GM12873 (cell line): ENCODE results near the gene DGKD.

Experiments
- TF ChIP-seq, protein P1 (sequence below): IDR thresholded peaks from 2 replicates; pipeline ENCODE4 v1.5.1; 2012; ENCODE audit warnings: low read depth, mild to moderate bottlenecking, moderate library complexity, low read length, control low read depth; ENCODE audit not compliant: insufficient read depth; ENCODE audit errors: missing control alignments

The DGKD gene

DNA sequence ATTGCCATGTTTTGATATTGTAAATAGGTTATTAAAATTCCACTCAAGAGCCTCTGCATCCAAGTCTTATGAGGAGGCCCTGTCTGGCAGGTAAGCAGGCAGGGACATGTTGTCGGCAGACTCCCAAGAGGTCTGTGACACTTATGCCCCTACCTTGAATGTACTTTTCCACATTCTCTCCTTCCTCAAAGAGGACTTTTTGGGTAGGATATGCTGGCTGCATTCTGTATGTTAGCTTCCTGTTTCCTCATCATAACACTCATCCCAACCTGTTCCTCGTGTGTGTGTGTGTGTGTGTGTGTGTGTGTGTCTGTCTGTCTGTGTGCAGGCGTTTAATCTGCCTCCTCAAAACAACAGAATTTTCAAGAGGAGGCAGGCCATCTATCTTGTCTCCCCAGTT is 137.0 kb downstream of the DGKD start:
- TF ChIP-seq, protein P1, sequence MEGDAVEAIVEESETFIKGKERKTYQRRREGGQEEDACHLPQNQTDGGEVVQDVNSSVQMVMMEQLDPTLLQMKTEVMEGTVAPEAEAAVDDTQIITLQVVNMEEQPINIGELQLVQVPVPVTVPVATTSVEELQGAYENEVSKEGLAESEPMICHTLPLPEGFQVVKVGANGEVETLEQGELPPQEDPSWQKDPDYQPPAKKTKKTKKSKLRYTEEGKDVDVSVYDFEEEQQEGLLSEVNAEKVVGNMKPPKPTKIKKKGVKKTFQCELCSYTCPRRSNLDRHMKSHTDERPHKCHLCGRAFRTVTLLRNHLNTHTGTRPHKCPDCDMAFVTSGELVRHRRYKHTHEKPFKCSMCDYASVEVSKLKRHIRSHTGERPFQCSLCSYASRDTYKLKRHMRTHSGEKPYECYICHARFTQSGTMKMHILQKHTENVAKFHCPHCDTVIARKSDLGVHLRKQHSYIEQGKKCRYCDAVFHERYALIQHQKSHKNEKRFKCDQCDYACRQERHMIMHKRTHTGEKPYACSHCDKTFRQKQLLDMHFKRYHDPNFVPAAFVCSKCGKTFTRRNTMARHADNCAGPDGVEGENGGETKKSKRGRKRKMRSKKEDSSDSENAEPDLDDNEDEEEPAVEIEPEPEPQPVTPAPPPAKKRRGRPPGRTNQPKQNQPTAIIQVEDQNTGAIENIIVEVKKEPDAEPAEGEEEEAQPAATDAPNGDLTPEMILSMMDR, result no peak

DNA sequence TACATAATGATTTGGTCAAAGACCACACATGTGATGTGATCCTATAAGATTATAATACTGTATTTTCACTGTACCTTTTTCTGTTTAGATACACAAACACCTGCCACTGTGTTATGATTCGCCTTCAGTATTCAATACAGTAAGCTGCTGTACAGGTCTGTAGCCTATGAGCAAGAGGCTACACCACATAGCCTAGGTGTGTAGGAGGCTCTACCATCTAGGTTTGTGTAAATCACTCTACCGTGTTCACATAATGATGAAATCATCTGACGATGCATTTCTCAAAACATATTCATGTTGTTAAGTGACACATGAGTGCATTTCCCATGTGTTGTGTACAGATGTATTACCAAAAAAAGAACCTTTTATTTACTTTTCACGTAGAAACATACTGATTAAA is 137.8 kb downstream of the DGKD start:
- TF ChIP-seq, protein P1, result no peak

DNA sequence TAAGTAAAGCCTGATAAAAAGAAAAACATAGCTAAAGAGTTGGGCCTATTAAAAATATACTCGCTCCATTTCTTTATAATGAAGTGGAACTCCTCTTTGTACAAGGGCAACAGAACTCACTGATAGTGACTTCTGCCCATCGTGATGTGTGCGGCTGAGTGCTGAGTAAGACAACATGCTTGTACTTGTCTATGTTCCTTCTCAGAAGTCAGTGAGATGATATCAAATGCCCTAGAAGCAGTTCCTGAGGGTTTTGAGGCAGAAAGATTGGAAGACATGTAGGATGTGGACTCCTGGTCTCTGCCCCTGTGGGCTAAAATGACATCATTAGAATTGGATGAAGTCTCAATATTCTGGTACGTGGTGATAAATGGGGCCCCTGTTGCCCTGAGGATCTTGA is 138.5 kb downstream of the DGKD start:
- TF ChIP-seq, protein P1, result no peak

DNA sequence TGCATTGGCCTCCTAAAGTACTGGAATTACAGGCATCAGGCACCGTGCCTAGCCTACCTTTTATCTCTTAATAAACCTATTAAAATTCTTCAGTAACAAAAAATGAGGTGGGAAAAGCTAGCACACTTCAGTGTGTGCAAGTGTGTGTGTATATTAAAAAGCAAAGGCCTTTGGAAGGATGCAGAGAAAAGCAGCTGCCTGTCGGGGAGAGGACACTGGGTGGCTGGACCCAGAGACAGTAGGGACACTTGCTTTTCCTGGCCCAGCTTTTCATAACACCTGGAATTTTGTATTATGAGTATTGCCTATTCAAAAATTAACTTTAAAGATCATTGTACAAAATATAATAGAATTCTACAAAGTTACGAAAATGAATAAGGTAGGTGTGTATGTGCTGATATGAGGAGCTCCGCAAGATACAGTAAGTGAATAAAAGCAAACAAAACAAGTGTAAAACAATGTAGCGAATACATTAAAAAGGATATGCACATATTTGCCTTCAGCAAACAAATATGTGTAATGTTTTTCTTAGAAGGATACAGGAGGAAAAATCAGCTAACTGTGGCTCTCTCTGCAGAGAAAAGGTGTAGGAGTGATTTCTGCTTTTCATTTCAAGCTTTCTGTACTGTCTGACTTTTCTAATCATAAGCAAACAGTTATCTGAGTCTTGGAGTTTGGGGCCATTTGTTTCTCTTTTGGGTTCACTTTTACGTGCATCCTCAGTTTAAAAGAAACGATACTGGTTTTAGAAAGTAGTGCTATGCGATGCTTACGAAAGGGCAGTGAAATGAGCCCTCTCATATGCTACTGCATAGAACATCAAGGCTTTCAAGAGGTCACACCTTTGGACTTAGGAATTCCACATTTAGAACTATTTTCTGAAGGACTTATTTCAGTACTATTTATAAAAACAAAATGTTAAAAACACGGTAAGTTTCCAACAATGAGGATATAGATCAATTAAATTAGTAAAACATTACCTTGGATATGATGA is 141.5 kb downstream of the DGKD start:
- TF ChIP-seq, protein P1, result no peak

DNA sequence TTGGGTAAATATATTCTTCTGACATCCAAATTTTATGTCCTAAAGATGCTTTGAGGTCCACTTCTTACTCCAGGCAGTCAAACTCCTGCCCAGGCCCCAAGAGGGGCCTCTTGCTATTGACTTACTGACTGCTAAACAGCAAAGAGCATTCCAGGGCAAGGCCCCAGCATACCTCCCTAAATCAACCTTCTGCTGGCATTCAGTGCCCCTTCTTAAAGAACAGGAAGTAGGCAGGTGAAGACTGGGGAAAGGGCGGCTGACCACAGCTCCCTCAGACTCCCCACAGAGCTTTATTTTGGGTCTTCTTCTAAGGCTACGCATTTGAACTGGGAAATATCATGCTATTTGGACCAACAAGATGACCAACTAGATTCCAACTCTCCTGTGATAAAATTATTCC is 143.4 kb downstream of the DGKD start:
- TF ChIP-seq, protein P1, result no peak

DNA sequence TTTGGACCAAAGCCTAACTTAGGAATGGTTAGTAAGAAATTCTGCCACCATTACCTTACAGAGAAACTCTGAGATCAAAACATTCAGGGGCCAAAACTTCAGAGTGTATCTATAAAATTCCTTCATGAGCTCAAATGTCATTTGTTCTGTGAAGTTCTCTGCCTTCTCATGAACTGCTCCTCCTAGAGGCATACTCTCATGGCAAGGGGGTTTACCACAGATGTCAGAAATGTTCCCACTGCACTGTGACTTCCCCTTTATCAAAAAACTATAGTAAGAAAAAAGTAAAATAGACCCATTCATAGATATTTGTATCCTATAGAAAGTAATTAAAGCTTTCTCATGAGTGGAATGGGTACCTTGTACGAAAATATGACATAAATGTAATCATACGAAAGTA is 143.8 kb downstream of the DGKD start:
- TF ChIP-seq, protein P1, result no peak

DNA sequence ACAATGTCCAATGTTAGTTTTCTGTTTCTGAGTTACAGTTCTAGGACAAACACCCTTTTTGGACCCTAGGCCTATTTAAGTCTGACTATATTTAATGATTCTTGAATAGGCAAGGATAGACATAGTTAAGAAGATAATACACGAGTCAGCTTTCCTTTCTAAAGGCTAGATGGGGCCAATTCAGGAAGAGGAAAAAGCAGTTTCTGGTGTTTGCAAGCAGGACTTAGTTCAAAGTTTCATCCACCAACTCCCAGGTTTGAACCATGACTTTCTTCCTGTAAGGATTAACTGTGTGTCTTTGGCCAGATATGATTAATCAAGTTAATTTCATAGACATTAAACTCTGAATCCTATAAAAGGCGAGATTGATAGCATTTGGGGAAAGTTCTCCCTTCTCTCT is 145.6 kb downstream of the DGKD start:
- TF ChIP-seq, protein P1, result no peak
